ENCODE results near the gene RNU5D-1.
"Not testable (repeated sequence)": the region's sequence is repeated elsewhere in the genome, so short reads cannot be mapped to it uniquely, and the experiment has no call there.

RNU5D-1 gene

GRCh38 chr1:44714944-44715571, 15.9 kb downstream of the RNU5D-1 start:
- Histone ChIP-seq H3K27ac (ENCODE audit: low read depth, low read length, severe bottlenecking) (no peak overlapping the region), H3K4me1 (ENCODE audit: control insufficient read depth, insufficient read depth, low read length, poor library complexity, severe bottlenecking) (no peaks in the 10 kb centered on the region), H3K36me3 (ENCODE audit: control insufficient read depth, insufficient read depth, low read length) (no peaks in the 10 kb centered on the region), H3K9me3 (ENCODE audit: control insufficient read depth, low read length) (no peaks in the 10 kb centered on the region), H3K4me3 (ENCODE audit: extremely low read depth, insufficient read depth, low read length, poor library complexity, severe bottlenecking) (no peak overlapping the region)
- WGBS, 2 experiments (ENCODE audit: insufficient coverage in 2 of 2), result 17 to 25% methylated on average over 8 of the region's 9 CpGs

- Histone ChIP-seq H3K36me3 (ENCODE audit: control insufficient read depth, insufficient read depth, low read length) (no peaks in the 10 kb centered on the region), H3K4me3 (ENCODE audit: extremely low read depth, insufficient read depth, low read length, poor library complexity, severe bottlenecking) (no peak overlapping the region), H3K4me1 (ENCODE audit: control insufficient read depth, insufficient read depth, low read length, poor library complexity, severe bottlenecking) (no peaks in the 10 kb centered on the region), H3K9me3 (ENCODE audit: control insufficient read depth, low read length) (no peaks in the 10 kb centered on the region), H3K27ac (ENCODE audit: low read depth, low read length, severe bottlenecking) (no peak overlapping the region)
- WGBS, 2 experiments (ENCODE audit: insufficient coverage in 2 of 2), result 89 to 95% methylated on average over 5 to 6 of the region's 7 CpGs
These were observed 16.4 kb downstream of the RNU5D-1 start for GRCh38 chr1:44714532-44714931.

GRCh38 chr1:44713321-44713781, 17.6 kb downstream of the RNU5D-1 start:
- H3K9me3 ChIP-seq (ENCODE audit: control insufficient read depth, low read length), result peaks cover 7% of the 10 kb centered on the region
- no peaks in the 10 kb centered on the region for H3K4me1 ChIP-seq (ENCODE audit: control insufficient read depth, insufficient read depth, low read length, poor library complexity, severe bottlenecking)
- 78 to 86% methylated on average over 3 to 4 of the region's 6 CpGs for whole genome bisulfite sequencing, 2 experiments (ENCODE audit: insufficient coverage in 2 of 2)
- no peak overlapping the region for H3K4me3 ChIP-seq (ENCODE audit: extremely low read depth, insufficient read depth, low read length, poor library complexity, severe bottlenecking)
- no peak overlapping the region for H3K27ac ChIP-seq (ENCODE audit: low read depth, low read length, severe bottlenecking)
- H3K36me3 ChIP-seq (ENCODE audit: control insufficient read depth, insufficient read depth, low read length), result no peaks in the 10 kb centered on the region

- peaks cover 6% of the 10 kb centered on the region for H3K4me1 ChIP-seq (ENCODE audit: control insufficient read depth, insufficient read depth, low read length, poor library complexity, severe bottlenecking)
- no peak overlapping the region for H3K4me3 ChIP-seq (ENCODE audit: extremely low read depth, insufficient read depth, low read length, poor library complexity, severe bottlenecking)
- H3K36me3 ChIP-seq (ENCODE audit: control insufficient read depth, insufficient read depth, low read length), result no peaks in the 10 kb centered on the region
- H3K27ac ChIP-seq (ENCODE audit: low read depth, low read length, severe bottlenecking), result peak overlapping the region; percentile 66
- peaks cover 11% of the 10 kb centered on the region for H3K9me3 ChIP-seq (ENCODE audit: control insufficient read depth, low read length)
- WGBS, 2 experiments (ENCODE audit: insufficient coverage in 2 of 2), result 76 to 81% methylated on average over 12 to 14 of the region's 15 CpGs
These were observed 22.8 kb downstream of the RNU5D-1 start for GRCh38 chr1:44707959-44708831.

GRCh38 chr1:44707112-44707881, 23.7 kb downstream of the RNU5D-1 start:
- Histone ChIP-seq H3K9me3 (ENCODE audit: control insufficient read depth, low read length) (peaks cover 11% of the 10 kb centered on the region), H3K4me3 (ENCODE audit: extremely low read depth, insufficient read depth, low read length, poor library complexity, severe bottlenecking) (no peak overlapping the region), H3K27ac (ENCODE audit: low read depth, low read length, severe bottlenecking) (peak overlapping the region; percentile 66), H3K4me1 (ENCODE audit: control insufficient read depth, insufficient read depth, low read length, poor library complexity, severe bottlenecking) (peaks cover 6% of the 10 kb centered on the region), H3K36me3 (ENCODE audit: control insufficient read depth, insufficient read depth, low read length) (no peaks in the 10 kb centered on the region)
- WGBS, 2 experiments (ENCODE audit: insufficient coverage in 2 of 2), result 83 to 100% methylated on average over 1 of the region's 6 CpGs

GRCh38 chr1:44705938-44706337, 25.0 kb downstream of the RNU5D-1 start:
- WGBS, 2 experiments (ENCODE audit: insufficient coverage in 2 of 2), result 83 to 94% methylated on average over 2 of the region's 2 CpGs
- H3K27ac ChIP-seq (ENCODE audit: low read depth, low read length, severe bottlenecking), result no peak overlapping the region
- H3K9me3 ChIP-seq (ENCODE audit: control insufficient read depth, low read length), result peaks cover 11% of the 10 kb centered on the region
- H3K4me1 ChIP-seq (ENCODE audit: control insufficient read depth, insufficient read depth, low read length, poor library complexity, severe bottlenecking), result peaks cover 6% of the 10 kb centered on the region
- no peak overlapping the region for H3K4me3 ChIP-seq (ENCODE audit: extremely low read depth, insufficient read depth, low read length, poor library complexity, severe bottlenecking)
- no peaks in the 10 kb centered on the region for H3K36me3 ChIP-seq (ENCODE audit: control insufficient read depth, insufficient read depth, low read length)

GRCh38 chr1:44705470-44705869, 25.5 kb downstream of the RNU5D-1 start:
- Histone ChIP-seq H3K9me3 (ENCODE audit: control insufficient read depth, low read length) (peaks cover 11% of the 10 kb centered on the region), H3K36me3 (ENCODE audit: control insufficient read depth, insufficient read depth, low read length) (no peaks in the 10 kb centered on the region), H3K4me1 (ENCODE audit: control insufficient read depth, insufficient read depth, low read length, poor library complexity, severe bottlenecking) (peaks cover 6% of the 10 kb centered on the region), H3K4me3 (ENCODE audit: extremely low read depth, insufficient read depth, low read length, poor library complexity, severe bottlenecking) (no peak overlapping the region), H3K27ac (ENCODE audit: low read depth, low read length, severe bottlenecking) (no peak overlapping the region)
- 98% methylated on average over 3 of the region's 6 CpGs; no CpG with 5 or more reads in 1 of the 2 experiments for WGBS, 2 experiments (ENCODE audit: insufficient coverage in 2 of 2)

- H3K36me3 ChIP-seq (ENCODE audit: control insufficient read depth, insufficient read depth, low read length), result no peaks in the 10 kb centered on the region
- H3K4me1 ChIP-seq (ENCODE audit: control insufficient read depth, insufficient read depth, low read length, poor library complexity, severe bottlenecking), result no peaks in the 10 kb centered on the region
- no peak overlapping the region for H3K4me3 ChIP-seq (ENCODE audit: extremely low read depth, insufficient read depth, low read length, poor library complexity, severe bottlenecking)
- WGBS, 2 experiments (ENCODE audit: insufficient coverage in 2 of 2), result 73 to 91% methylated on average over 2 to 6 of the region's 7 CpGs
- H3K27ac ChIP-seq (ENCODE audit: low read depth, low read length, severe bottlenecking), result no peak overlapping the region
- no peaks in the 10 kb centered on the region for H3K9me3 ChIP-seq (ENCODE audit: control insufficient read depth, low read length)
These were observed 29.8 kb downstream of the RNU5D-1 start for GRCh38 chr1:44701141-44701573.

- H3K4me3 ChIP-seq (ENCODE audit: extremely low read depth, insufficient read depth, low read length, poor library complexity, severe bottlenecking), result no peak overlapping the region
- H3K36me3 ChIP-seq (ENCODE audit: control insufficient read depth, insufficient read depth, low read length), result no peaks in the 10 kb centered on the region
- H3K9me3 ChIP-seq (ENCODE audit: control insufficient read depth, low read length), result no peaks in the 10 kb centered on the region
- no peak overlapping the region for H3K27ac ChIP-seq (ENCODE audit: low read depth, low read length, severe bottlenecking)
- no CpG with 5 or more reads among the region's 1 CpG for WGBS, 2 experiments (ENCODE audit: insufficient coverage in 2 of 2)
- no peaks in the 10 kb centered on the region for H3K4me1 ChIP-seq (ENCODE audit: control insufficient read depth, insufficient read depth, low read length, poor library complexity, severe bottlenecking)
These were observed 30.4 kb downstream of the RNU5D-1 start for GRCh38 chr1:44700573-44700972.

GRCh38 chr1:44699375-44699774, 31.6 kb downstream of the RNU5D-1 start:
- not testable (repeated sequence) for H3K4me1 ChIP-seq (ENCODE audit: control insufficient read depth, insufficient read depth, low read length, poor library complexity, severe bottlenecking); H3K9me3 ChIP-seq (ENCODE audit: control insufficient read depth, low read length); H3K36me3 ChIP-seq (ENCODE audit: control insufficient read depth, insufficient read depth, low read length); H3K4me3 ChIP-seq (ENCODE audit: extremely low read depth, insufficient read depth, low read length, poor library complexity, severe bottlenecking); H3K27ac ChIP-seq (ENCODE audit: low read depth, low read length, severe bottlenecking)
- 84 to 91% methylated on average over 5 to 8 of the region's 9 CpGs for WGBS, 2 experiments (ENCODE audit: insufficient coverage in 2 of 2)

Measured in mesodermal cell (in vitro differentiated cells).